GM19468 (cell line): ENCODE measurements around the gene PTTG2.

Experiments used
- ATAC-seq: cut with Tn5 transposase; IDR thresholded peaks from one replicate; pipeline ENCODE4 v1.9.1; 2021; ENCODE audit warnings: mild to moderate bottlenecking, moderate library complexity, moderate number of reproducible peaks; ENCODE audit not compliant: unreplicated experiment; ENCODE audit errors: extremely low read depth

PTTG2 gene

DNA sequence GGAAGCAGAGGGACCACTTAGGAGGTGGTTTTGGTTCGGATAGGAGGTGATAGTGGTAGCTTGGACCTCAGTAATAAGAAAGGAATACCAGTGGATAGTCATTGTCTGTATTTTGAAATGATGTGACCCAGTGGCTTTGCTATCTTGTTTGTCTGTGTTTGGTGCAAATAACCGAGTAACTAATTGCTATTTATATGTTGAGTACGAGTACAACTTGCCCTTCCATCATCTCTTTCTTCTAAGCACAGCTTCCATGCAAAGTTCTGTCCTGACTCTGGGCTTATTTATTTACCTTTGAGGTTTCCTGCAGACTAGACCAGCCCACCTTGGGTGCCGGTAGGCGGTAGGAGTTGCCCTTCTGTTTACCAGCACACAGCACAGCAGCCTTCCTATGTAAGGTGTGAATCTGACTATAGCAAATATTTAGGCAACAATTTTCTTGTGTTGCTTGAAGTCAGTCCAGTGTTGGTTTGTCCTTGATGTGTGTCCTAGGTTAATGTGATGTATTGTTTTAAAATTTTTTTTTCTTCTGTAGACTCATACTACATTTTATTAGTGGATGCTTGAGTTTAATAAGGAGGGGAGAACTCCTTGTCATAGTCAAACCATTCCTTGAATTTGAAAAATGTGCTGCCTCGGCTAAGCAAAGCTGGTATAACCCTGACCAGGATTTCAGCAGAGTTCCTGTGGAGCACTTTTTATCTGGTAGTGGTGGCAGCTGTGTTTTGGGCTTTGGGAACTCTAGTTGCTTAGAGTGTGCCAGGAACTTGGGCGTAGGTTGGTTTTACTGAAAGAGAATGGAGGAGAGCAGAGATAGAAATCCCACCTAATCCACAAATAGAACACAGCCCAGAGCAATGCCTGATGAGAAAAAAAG is 21.9 kb downstream of the PTTG2 start:
- ATAC-seq: no peak

GRCh38 chr4:37982736-37983135 is 22.5 kb downstream of the PTTG2 start:
- ATAC-seq: no peak

- ATAC-seq: no peak
These were observed 23.8 kb downstream of the PTTG2 start for GRCh38 chr4:37983951-37984350.

GRCh38 chr4:37985730-37986275 is 25.6 kb downstream of the PTTG2 start:
- no peak for ATAC-seq

GRCh38 chr4:37988670-37989069 is 28.5 kb downstream of the PTTG2 start:
- ATAC-seq: no peak

- no peak for ATAC-seq
These were observed 29.4 kb downstream of the PTTG2 start for GRCh38 chr4:37989398-37990260.

DNA sequence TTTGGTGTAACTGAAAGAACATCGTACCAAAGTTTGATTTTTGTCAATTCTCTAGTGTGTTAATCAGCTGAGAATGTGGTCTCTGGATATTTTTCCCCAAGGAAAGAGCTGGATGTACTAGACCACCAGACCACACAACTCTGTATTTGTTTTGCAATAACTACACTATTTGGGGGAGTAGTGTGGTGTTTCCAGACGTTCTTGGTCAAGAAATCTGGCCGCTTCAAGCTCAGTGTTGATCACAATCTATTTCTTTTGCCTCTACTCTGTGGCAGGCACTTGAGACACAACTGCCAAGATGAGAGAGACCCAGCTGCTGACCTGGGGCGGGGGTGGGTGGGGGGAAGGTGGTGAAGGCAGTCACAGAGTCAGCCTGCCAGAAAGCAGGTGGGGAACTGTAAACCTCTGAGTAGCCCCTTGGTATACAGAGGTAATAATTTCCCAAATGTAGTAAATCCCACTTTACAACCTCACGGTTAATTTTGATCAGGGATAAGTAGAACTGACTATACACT is 30.6 kb downstream of the PTTG2 start:
- no peak for ATAC-seq

DNA sequence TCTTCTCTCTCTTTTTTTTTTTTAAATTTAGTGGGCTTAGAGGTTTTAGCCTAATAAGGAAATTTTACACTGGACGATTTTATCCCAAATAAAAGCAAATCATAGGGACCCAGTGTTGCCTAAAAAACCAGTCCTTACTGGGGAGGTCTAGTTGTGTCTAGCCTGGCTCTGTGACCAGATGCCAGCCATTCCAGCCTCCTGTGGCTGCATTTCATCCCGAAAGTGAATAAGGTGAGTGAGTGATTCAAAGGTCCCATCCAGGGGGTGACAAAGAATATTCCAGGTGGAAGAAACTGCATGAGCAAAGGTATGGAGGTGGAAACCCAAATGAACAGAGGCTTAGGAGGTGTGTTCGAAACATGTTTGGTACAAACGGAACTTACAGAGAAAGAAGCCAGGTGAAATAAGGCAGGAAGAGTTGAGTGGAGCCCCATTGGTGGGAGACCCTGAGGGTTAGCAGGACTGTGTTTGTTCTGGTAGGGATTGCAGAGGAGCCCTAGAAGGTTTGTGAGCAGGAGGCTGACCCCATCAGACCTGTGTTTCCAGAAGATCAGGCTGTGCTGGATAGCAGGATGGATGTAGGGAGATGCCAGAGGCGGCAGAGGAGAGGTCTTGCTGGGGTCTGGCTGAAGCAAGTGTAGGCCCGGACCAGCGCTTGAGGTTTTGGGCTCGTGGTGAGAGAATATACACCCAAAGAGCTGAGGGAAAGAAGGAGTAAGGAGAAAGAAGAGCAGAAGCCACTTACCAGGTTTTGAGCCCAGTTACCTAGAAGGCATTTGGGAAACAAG is 31.6 kb downstream of the PTTG2 start:
- no peak for ATAC-seq

- no peak for ATAC-seq
These were observed 33.6 kb downstream of the PTTG2 start for GRCh38 chr4:37993806-37994205.

- no peak for ATAC-seq
These were observed 34.4 kb downstream of the PTTG2 start for GRCh38 chr4:37994569-37994968.

- no peak for ATAC-seq
These were observed 35.2 kb downstream of the PTTG2 start for GRCh38 chr4:37995299-37995821.

GRCh38 chr4:37995981-37996775 is 36.0 kb downstream of the PTTG2 start:
- ATAC-seq: no peak

GRCh38 chr4:37998226-37998625 is 38.0 kb downstream of the PTTG2 start:
- no peak for ATAC-seq

- no peak for ATAC-seq
These were observed 39.0 kb downstream of the PTTG2 start for GRCh38 chr4:37999000-37999716.

GRCh38 chr4:37999965-38000364 is 39.8 kb downstream of the PTTG2 start:
- no peak for ATAC-seq

DNA sequence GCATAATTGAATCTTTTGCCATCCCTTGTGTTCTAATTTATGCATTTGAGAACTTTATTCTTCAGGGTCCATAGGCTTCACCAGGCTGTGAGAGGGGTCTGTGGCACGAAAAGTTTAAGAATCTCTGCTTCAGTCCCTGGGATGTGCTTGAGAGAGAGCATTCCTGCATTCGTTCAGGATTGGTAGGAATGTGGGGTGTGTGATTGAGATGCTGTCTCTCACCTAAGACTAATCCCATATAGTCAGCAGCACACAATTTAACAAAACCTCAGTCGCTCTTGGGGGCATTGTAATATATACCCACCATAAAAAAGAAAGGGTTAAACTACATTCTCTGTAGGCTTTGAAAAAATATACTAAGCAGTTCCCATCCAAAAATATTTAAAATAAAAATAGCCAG is 41.7 kb downstream of the PTTG2 start:
- ATAC-seq: no peak

GRCh38 chr4:38002451-38003071 is 42.4 kb downstream of the PTTG2 start:
- no peak for ATAC-seq

DNA sequence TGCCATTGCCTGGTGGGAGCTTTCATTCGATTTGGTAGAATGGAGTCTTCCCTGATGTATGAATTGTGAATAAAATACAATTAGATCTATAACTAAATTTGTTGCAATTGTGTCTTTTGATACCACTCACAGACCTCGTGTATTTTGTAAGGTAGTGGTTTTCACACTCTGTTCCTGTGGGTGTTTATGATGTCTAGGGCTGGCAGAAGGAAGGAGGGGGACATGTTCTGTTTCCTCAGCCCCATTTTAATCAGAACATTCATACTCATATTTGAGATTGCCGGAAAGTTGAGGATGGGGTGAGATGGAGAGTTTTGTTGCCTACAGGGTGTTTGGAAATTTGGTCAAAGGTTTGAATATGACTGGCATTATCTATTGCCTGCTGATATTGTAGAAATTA is 42.9 kb downstream of the PTTG2 start:
- ATAC-seq: no peak
